GM21381 (cell line): Measurements from ENCODE around the gene CCS.
A peak's percentile ranks its signal among the peaks of the same experiment; 100 is the strongest.
"Not testable (repeated sequence)": the region's sequence is repeated elsewhere in the genome, so short reads cannot be mapped to it uniquely, and the experiment has no call there.

Experiments
- ATAC-seq: cut with Tn5 transposase; IDR thresholded peaks from one replicate; pipeline ENCODE4 v1.9.1; 2021; ENCODE audit warnings: mild to moderate bottlenecking, moderate library complexity; ENCODE audit not compliant: unreplicated experiment

CCS gene

GRCh38 chr11:66625041-66625751, 32.2 kb downstream of the CCS start:
- no peak for ATAC-seq

GRCh38 chr11:66625752-66626149, 32.8 kb downstream of the CCS start:
- no peak for ATAC-seq

- ATAC-seq, result no peak
Measured at GRCh38 chr11:66626382-66626781, 33.4 kb downstream of the CCS start.

- ATAC-seq, result no peak
Measured at GRCh38 chr11:66626926-66627325, 33.9 kb downstream of the CCS start.

- no peak for ATAC-seq
Measured at GRCh38 chr11:66628061-66628603, 35.1 kb downstream of the CCS start.

GRCh38 chr11:66629356-66629755, 36.4 kb downstream of the CCS start:
- no peak for ATAC-seq

GRCh38 chr11:66631883-66632282, 38.9 kb downstream of the CCS start:
- ATAC-seq, result no peak

- ATAC-seq, result no peak
Measured at GRCh38 chr11:66632952-66633351, 40.0 kb downstream of the CCS start.

GRCh38 chr11:66636411-66636810, 43.4 kb downstream of the CCS start:
- no peak for ATAC-seq

- ATAC-seq, result no peak
Measured at GRCh38 chr11:66637557-66638176, 44.7 kb downstream of the CCS start.

GRCh38 chr11:66638177-66639065, 45.4 kb downstream of the CCS start, which contains the start of gene RBM4:
Gene RBM4, plus strand, starts transcription at chr11:66638703. Its CDS starts 1,009 bp downstream, at chr11:66639712.
- ATAC-seq, result peak; percentile 94

- ATAC-seq, result no peak
Measured at GRCh38 chr11:66639066-66639813, 46.3 kb downstream of the CCS start.

- not testable (repeated sequence) for ATAC-seq
Measured at GRCh38 chr11:66639814-66640340, 46.9 kb downstream of the CCS start.

GRCh38 chr11:66641834-66642233, 48.8 kb downstream of the CCS start:
- ATAC-seq, result no peak

GRCh38 chr11:66643745-66644437, 50.9 kb downstream of the CCS start:
- no peak for ATAC-seq

GRCh38 chr11:66646828-66647227, 53.8 kb downstream of the CCS start:
- no peak for ATAC-seq

- ATAC-seq, result no peak
Measured at GRCh38 chr11:66649903-66650302, 56.9 kb downstream of the CCS start.

- ATAC-seq, result no peak
Measured at GRCh38 chr11:66651016-66651415, 58.0 kb downstream of the CCS start.

GRCh38 chr11:66652651-66653050, 59.7 kb downstream of the CCS start:
- ATAC-seq, result no peak

GRCh38 chr11:66653123-66653522, 60.1 kb downstream of the CCS start:
- ATAC-seq, result no peak
